ENCODE results near the gene CP.
A peak's percentile ranks its signal among the peaks of the same experiment; 100 is the strongest.

CP gene

GRCh38 chr3:149180057-149180573 lies 41.5 kb downstream of the CP start:
- Histone ChIP-seq H3K4me1 (ENCODE audit: control insufficient read depth, insufficient read depth, low read length) (peaks cover 28% of the 10 kb centered on the region), H3K36me3 (ENCODE audit: control insufficient read depth, insufficient read depth, low read length, severe bottlenecking) (peaks cover 12% of the 10 kb centered on the region), H3K27me3 (replicated peaks; ENCODE audit: control insufficient read depth, insufficient read depth, low read length) (no peaks in the 10 kb centered on the region), H3K9me3 (ENCODE audit: control insufficient read depth, low read length) (peaks cover 10% of the 10 kb centered on the region), H3K4me3 (ENCODE audit: low read length) (no peak overlapping the region), H3K9ac (ENCODE audit: low read length) (peak overlapping the region; percentile 6)
- peak; percentile 97 for DNase-seq (ENCODE audit: low read depth)

GRCh38 chr3:149179220-149179619 lies 42.4 kb downstream of the CP start:
- peak overlapping the region; percentile 36 for H3K4me3 ChIP-seq (ENCODE audit: low read length)
- peak; percentile 68 for DNase-seq (ENCODE audit: low read depth)
- no peaks in the 10 kb centered on the region for H3K27me3 ChIP-seq (replicated peaks; ENCODE audit: control insufficient read depth, insufficient read depth, low read length)

GRCh38 chr3:149177122-149177521 lies 44.5 kb downstream of the CP start:
- Histone ChIP-seq H3K9me3 (ENCODE audit: control insufficient read depth, low read length) (peaks cover 10% of the 10 kb centered on the region), H3K4me3 (ENCODE audit: low read length) (no peak overlapping the region), H3K27me3 (replicated peaks; ENCODE audit: control insufficient read depth, insufficient read depth, low read length) (no peaks in the 10 kb centered on the region), H3K36me3 (ENCODE audit: control insufficient read depth, insufficient read depth, low read length, severe bottlenecking) (peaks cover 36% of the 10 kb centered on the region), H3K9ac (ENCODE audit: low read length) (no peak overlapping the region), H3K4me1 (ENCODE audit: control insufficient read depth, insufficient read depth, low read length) (peaks cover 28% of the 10 kb centered on the region)
- no peak for DNase-seq (ENCODE audit: low read depth)

More at GRCh38 chr3:149179220-149179619, 42.4 kb downstream of the CP start:
- Histone ChIP-seq H3K4me1 (ENCODE audit: control insufficient read depth, insufficient read depth, low read length) (peaks cover 28% of the 10 kb centered on the region), H3K9me3 (ENCODE audit: control insufficient read depth, low read length) (peaks cover 10% of the 10 kb centered on the region), H3K36me3 (ENCODE audit: control insufficient read depth, insufficient read depth, low read length, severe bottlenecking) (peaks cover 17% of the 10 kb centered on the region), H3K9ac (ENCODE audit: low read length) (peak overlapping the region; percentile 75)

- Histone ChIP-seq H3K36me3 (ENCODE audit: control insufficient read depth, insufficient read depth, low read length, severe bottlenecking) (peaks cover 49% of the 10 kb centered on the region), H3K27me3 (replicated peaks; ENCODE audit: control insufficient read depth, insufficient read depth, low read length) (no peaks in the 10 kb centered on the region), H3K9me3 (ENCODE audit: control insufficient read depth, low read length) (peaks cover 10% of the 10 kb centered on the region), H3K9ac (ENCODE audit: low read length) (no peak overlapping the region), H3K4me1 (ENCODE audit: control insufficient read depth, insufficient read depth, low read length) (peaks cover 17% of the 10 kb centered on the region), H3K4me3 (ENCODE audit: low read length) (no peak overlapping the region)
- DNase-seq (ENCODE audit: low read depth) = peak; percentile 64
Measured at GRCh38 chr3:149174901-149175300, 46.7 kb downstream of the CP start.

GRCh38 chr3:149170672-149171071 lies 51.0 kb downstream of the CP start:
- Histone ChIP-seq H3K4me1 (ENCODE audit: control insufficient read depth, insufficient read depth, low read length) (no peaks in the 10 kb centered on the region), H3K9me3 (ENCODE audit: control insufficient read depth, low read length) (no peaks in the 10 kb centered on the region), H3K9ac (ENCODE audit: low read length) (no peak overlapping the region), H3K27me3 (replicated peaks; ENCODE audit: control insufficient read depth, insufficient read depth, low read length) (no peaks in the 10 kb centered on the region), H3K4me3 (ENCODE audit: low read length) (no peak overlapping the region), H3K36me3 (ENCODE audit: control insufficient read depth, insufficient read depth, low read length, severe bottlenecking) (peaks cover 74% of the 10 kb centered on the region)
- no peak for DNase-seq (ENCODE audit: low read depth)

- Histone ChIP-seq H3K27me3 (replicated peaks; ENCODE audit: control insufficient read depth, insufficient read depth, low read length) (no peaks in the 10 kb centered on the region), H3K9ac (ENCODE audit: low read length) (no peak overlapping the region), H3K4me3 (ENCODE audit: low read length) (no peak overlapping the region), H3K4me1 (ENCODE audit: control insufficient read depth, insufficient read depth, low read length) (no peaks in the 10 kb centered on the region), H3K9me3 (ENCODE audit: control insufficient read depth, low read length) (no peaks in the 10 kb centered on the region), H3K36me3 (ENCODE audit: control insufficient read depth, insufficient read depth, low read length, severe bottlenecking) (peaks cover 79% of the 10 kb centered on the region)
- DNase-seq (ENCODE audit: low read depth) = no peak
Measured at GRCh38 chr3:149167898-149168297, 53.7 kb downstream of the CP start.

GRCh38 chr3:149163066-149163465 lies 58.6 kb downstream of the CP start:
- DNase-seq (ENCODE audit: low read depth) = no peak
- Histone ChIP-seq H3K4me3 (ENCODE audit: low read length) (no peak overlapping the region), H3K9ac (ENCODE audit: low read length) (no peak overlapping the region), H3K9me3 (ENCODE audit: control insufficient read depth, low read length) (no peaks in the 10 kb centered on the region), H3K4me1 (ENCODE audit: control insufficient read depth, insufficient read depth, low read length) (no peaks in the 10 kb centered on the region), H3K27me3 (replicated peaks; ENCODE audit: control insufficient read depth, insufficient read depth, low read length) (no peaks in the 10 kb centered on the region), H3K36me3 (ENCODE audit: control insufficient read depth, insufficient read depth, low read length, severe bottlenecking) (peaks cover 85% of the 10 kb centered on the region)

GRCh38 chr3:149162007-149162406 lies 59.6 kb downstream of the CP start:
- Histone ChIP-seq H3K4me3 (ENCODE audit: low read length) (no peak overlapping the region), H3K36me3 (ENCODE audit: control insufficient read depth, insufficient read depth, low read length, severe bottlenecking) (peaks cover 85% of the 10 kb centered on the region), H3K27me3 (replicated peaks; ENCODE audit: control insufficient read depth, insufficient read depth, low read length) (no peaks in the 10 kb centered on the region), H3K4me1 (ENCODE audit: control insufficient read depth, insufficient read depth, low read length) (no peaks in the 10 kb centered on the region), H3K9me3 (ENCODE audit: control insufficient read depth, low read length) (no peaks in the 10 kb centered on the region), H3K9ac (ENCODE audit: low read length) (no peak overlapping the region)
- no peak for DNase-seq (ENCODE audit: low read depth)

- H3K9me3 ChIP-seq (ENCODE audit: control insufficient read depth, low read length) = no peaks in the 10 kb centered on the region
- H3K4me1 ChIP-seq (ENCODE audit: control insufficient read depth, insufficient read depth, low read length) = no peaks in the 10 kb centered on the region
- H3K27me3 ChIP-seq (replicated peaks; ENCODE audit: control insufficient read depth, insufficient read depth, low read length) = no peaks in the 10 kb centered on the region
- peaks cover 85% of the 10 kb centered on the region for H3K36me3 ChIP-seq (ENCODE audit: control insufficient read depth, insufficient read depth, low read length, severe bottlenecking)
- peak; percentile 7 for DNase-seq (ENCODE audit: low read depth)
- H3K4me3 ChIP-seq (ENCODE audit: low read length) = no peak overlapping the region
- no peak overlapping the region for H3K9ac ChIP-seq (ENCODE audit: low read length)
Measured at GRCh38 chr3:149160754-149161300, 60.8 kb downstream of the CP start.

- H3K9me3 ChIP-seq (ENCODE audit: control insufficient read depth, low read length) = no peaks in the 10 kb centered on the region
- peaks cover 63% of the 10 kb centered on the region for H3K36me3 ChIP-seq (ENCODE audit: control insufficient read depth, insufficient read depth, low read length, severe bottlenecking)
- no peak overlapping the region for H3K9ac ChIP-seq (ENCODE audit: low read length)
- no peaks in the 10 kb centered on the region for H3K27me3 ChIP-seq (replicated peaks; ENCODE audit: control insufficient read depth, insufficient read depth, low read length)
- no peak for DNase-seq (ENCODE audit: low read depth)
- peaks cover 13% of the 10 kb centered on the region for H3K4me1 ChIP-seq (ENCODE audit: control insufficient read depth, insufficient read depth, low read length)
- H3K4me3 ChIP-seq (ENCODE audit: low read length) = no peak overlapping the region
Measured at GRCh38 chr3:149153402-149153801, 68.2 kb downstream of the CP start.

GRCh38 chr3:149152420-149152819 lies 69.2 kb downstream of the CP start:
- H3K4me1 ChIP-seq (ENCODE audit: control insufficient read depth, insufficient read depth, low read length) = peaks cover 13% of the 10 kb centered on the region
- H3K36me3 ChIP-seq (ENCODE audit: control insufficient read depth, insufficient read depth, low read length, severe bottlenecking) = peaks cover 56% of the 10 kb centered on the region
- no peak overlapping the region for H3K4me3 ChIP-seq (ENCODE audit: low read length)
- DNase-seq (ENCODE audit: low read depth) = peak; percentile 47
- H3K9me3 ChIP-seq (ENCODE audit: control insufficient read depth, low read length) = no peaks in the 10 kb centered on the region
- no peaks in the 10 kb centered on the region for H3K27me3 ChIP-seq (replicated peaks; ENCODE audit: control insufficient read depth, insufficient read depth, low read length)
- peak overlapping the region; percentile 3 for H3K9ac ChIP-seq (ENCODE audit: low read length)

GRCh38 chr3:149151843-149152242 lies 69.8 kb downstream of the CP start:
- no peak overlapping the region for H3K4me3 ChIP-seq (ENCODE audit: low read length)
- H3K27me3 ChIP-seq (replicated peaks; ENCODE audit: control insufficient read depth, insufficient read depth, low read length) = no peaks in the 10 kb centered on the region
- no peaks in the 10 kb centered on the region for H3K9me3 ChIP-seq (ENCODE audit: control insufficient read depth, low read length)
- DNase-seq (ENCODE audit: low read depth) = peak; percentile 54
- H3K9ac ChIP-seq (ENCODE audit: low read length) = peak overlapping the region; percentile 3
- H3K4me1 ChIP-seq (ENCODE audit: control insufficient read depth, insufficient read depth, low read length) = peaks cover 13% of the 10 kb centered on the region
- peaks cover 56% of the 10 kb centered on the region for H3K36me3 ChIP-seq (ENCODE audit: control insufficient read depth, insufficient read depth, low read length, severe bottlenecking)

Data from adipocyte (in vitro differentiated cells).